K562 (cell line): ENCODE measurements around the gene PITPNM1. TPM values are rescaled to one million over a fixed set of nuclear protein-coding genes. Genes with fewer than 3 reads are reported as not detected.

Experiments
- DPF2 ChIP-seq: fragments of 450-650 bp; IDR thresholded peaks from 2 replicates; pipeline ENCODE4 v1.6.1; 2016
- E2F3 ChIP-seq: fragments of 250-450 bp; sonication (Bioruptor Pico); IDR thresholded peaks from 2 replicates; pipeline ENCODE4 v1.4.0; 2020; ENCODE audit warnings: mild to moderate bottlenecking
- KLF13 ChIP-seq: fragments of 450-650 bp; IDR thresholded peaks from 2 replicates; pipeline ENCODE4 v1.6.1; 2016; ENCODE audit warnings: missing genetic modification characterization, low read depth, mild to moderate bottlenecking, missing compliant biosample characterization, moderate library complexity, borderline replicate concordance
- SIN3B ChIP-seq: fragments of 450-650 bp; IDR thresholded peaks from 2 replicates; pipeline ENCODE4 v1.6.1; 2017; ENCODE audit warnings: low read depth, mild to moderate bottlenecking, moderate library complexity
- TCF7L2 ChIP-seq: fragments of 150-350 bp; IDR thresholded peaks from 2 replicates; pipeline ENCODE4 v1.6.1; 2016; ENCODE audit warnings: low read depth, mild to moderate bottlenecking, low read length, moderate library complexity
- ZNF175 ChIP-seq: fragments of 200-800 bp; sonication (Bioruptor generic); IDR thresholded peaks from 2 replicates; pipeline ENCODE4 v1.6.1; 2016; ENCODE audit warnings: low read depth, mild to moderate bottlenecking, missing genetic modification characterization, missing compliant biosample characterization
- polyA plus RNA-seq, 8 experiments: library from polyadenylated mRNA; depleted of rRNA in 4 of 8; stranded (reverse) in 5 of 8; unstranded in 3 of 8; fragments of >200 nt; fragmentation: Nextera tagmentation in 2 of 8; fragmentation: Illumina TruSeq in 1 of 8; extraction: Ambion mirVana in 2 of 8; extraction: Trizol in 1 of 8; gene quantifications; 2 replicates each; pipeline versions ENCODE4 v1.2.1 to v1.2.3, GENCODE V29; 2011 to 2014; ENCODE audit warnings: inconsistent platforms in 1 of 8, missing spikeins in 1 of 8
- total RNA-seq, 7 experiments: library from RNA; depleted of rRNA in 6 of 7; stranded (reverse); fragments of >200 nt in 6 of 7; fragmentation: Illumina TruSeq in 2 of 7; extraction: Trizol in 2 of 7; gene quantifications; 2 replicates each; pipeline versions ENCODE4 v1.2.1 to v1.2.3, GENCODE V29; 2011 to 2021; ENCODE audit warnings: low replicate concordance in 1 of 7
- TF ChIP-seq, protein P1 (sequence below), 2 experiments: fragments of 250-450 bp in 1 of 2; fragments of 450-650 bp in 1 of 2; sonication (Bioruptor Pico) in 1 of 2; IDR thresholded peaks; 2 replicates each; pipeline versions ENCODE4 v1.6.1 to v1.8.0; 2016 to 2021; ENCODE audit warnings: mild to moderate bottlenecking in 2 of 2, moderate library complexity in 2 of 2, missing compliant biosample characterization in 1 of 2, missing genetic modification characterization in 1 of 2
- TF ChIP-seq, protein P2 (sequence below): fragments of 450-650 bp; formaldehyde crosslinking; IDR thresholded peaks from 2 replicates; pipeline ENCODE4 v1.4.0; 2020; ENCODE audit warnings: mild to moderate bottlenecking, moderate library complexity
- TF ChIP-seq, protein P3 (sequence below): fragments of 250-450 bp; sonication (Bioruptor Pico); IDR thresholded peaks from 2 replicates; pipeline ENCODE4 v1.8.0; 2021; ENCODE audit warnings: mild to moderate bottlenecking, moderate library complexity
- TF ChIP-seq, protein P4 (sequence below): fragments of 450-650 bp; IDR thresholded peaks from 2 replicates; pipeline ENCODE4 v1.6.1; 2016; ENCODE audit warnings: borderline replicate concordance
- TF ChIP-seq, protein P5 (sequence below), 2 experiments: fragments of 450-650 bp in 1 of 2; sonication (generic) in 1 of 2; formaldehyde crosslinking in 1 of 2; IDR thresholded peaks; 2 replicates each; pipeline versions ENCODE4 v1.7.1 to v1.9.0; 2016 to 2022; ENCODE audit warnings: inconsistent platforms in 1 of 2, mild to moderate bottlenecking in 1 of 2, missing genetic modification reagents in 1 of 2

The PITPNM1 gene
- total and polyA plus RNA-seq, 9 of the 15 experiments (the other 6 are each of a cell fraction or from before 2014, with no cell fraction given): 0.11 to 53.7 (median 16.0) TPM

DNA sequence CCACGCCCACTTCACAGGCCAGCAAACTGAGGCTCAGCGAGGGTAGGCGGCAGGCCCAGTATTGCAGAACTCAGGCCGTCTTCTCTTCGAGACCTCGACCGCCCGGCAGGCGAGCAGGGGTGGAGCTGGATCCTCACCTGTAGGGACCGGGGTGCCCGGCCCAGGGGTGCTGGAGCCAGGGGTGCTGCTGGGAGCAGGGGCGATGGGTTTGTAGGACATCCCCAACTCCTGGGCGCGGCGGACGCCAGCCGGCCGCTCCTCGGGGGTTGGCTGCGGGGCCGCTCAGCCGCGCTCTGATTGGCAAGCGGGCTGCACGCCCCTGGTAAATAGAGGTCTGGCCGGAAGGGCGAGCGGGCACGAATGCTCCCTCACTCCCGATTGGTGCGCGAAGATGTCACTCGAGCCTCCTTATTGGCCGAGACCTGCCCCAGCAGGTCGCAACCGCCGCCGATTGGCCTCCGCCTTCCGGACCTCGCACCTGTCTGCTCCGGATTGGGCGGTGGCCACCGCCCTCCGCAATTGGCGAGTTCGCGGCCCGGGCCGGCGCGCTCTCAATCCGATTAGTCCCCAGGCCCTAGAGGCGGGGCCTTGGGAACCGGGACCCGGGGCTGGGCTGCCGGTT is 2.8 kb upstream of the PITPNM1 start, which contains the start of gene CDK2AP2 (continued):
- TF ChIP-seq, protein P1, sequence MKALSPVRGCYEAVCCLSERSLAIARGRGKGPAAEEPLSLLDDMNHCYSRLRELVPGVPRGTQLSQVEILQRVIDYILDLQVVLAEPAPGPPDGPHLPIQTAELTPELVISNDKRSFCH (CRISPR knock-in tag; IDR thresholded peaks at IDR 0.05): no peak
- TF ChIP-seq, protein P1 (tag; IDR thresholded peaks at IDR 0.05): peak; percentile 60; the same call in 1 of the 2 replicates
- peak; percentile 88; the same call in 1 of the 2 replicates for TF ChIP-seq KLF13 (tag)
- TF ChIP-seq, protein P2, sequence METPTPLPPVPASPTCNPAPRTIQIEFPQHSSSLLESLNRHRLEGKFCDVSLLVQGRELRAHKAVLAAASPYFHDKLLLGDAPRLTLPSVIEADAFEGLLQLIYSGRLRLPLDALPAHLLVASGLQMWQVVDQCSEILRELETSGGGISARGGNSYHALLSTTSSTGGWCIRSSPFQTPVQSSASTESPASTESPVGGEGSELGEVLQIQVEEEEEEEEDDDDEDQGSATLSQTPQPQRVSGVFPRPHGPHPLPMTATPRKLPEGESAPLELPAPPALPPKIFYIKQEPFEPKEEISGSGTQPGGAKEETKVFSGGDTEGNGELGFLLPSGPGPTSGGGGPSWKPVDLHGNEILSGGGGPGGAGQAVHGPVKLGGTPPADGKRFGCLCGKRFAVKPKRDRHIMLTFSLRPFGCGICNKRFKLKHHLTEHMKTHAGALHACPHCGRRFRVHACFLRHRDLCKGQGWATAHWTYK (CRISPR knock-in tag): peak; percentile 32; the same call in 1 of the 2 replicates
- TF ChIP-seq, protein P3, sequence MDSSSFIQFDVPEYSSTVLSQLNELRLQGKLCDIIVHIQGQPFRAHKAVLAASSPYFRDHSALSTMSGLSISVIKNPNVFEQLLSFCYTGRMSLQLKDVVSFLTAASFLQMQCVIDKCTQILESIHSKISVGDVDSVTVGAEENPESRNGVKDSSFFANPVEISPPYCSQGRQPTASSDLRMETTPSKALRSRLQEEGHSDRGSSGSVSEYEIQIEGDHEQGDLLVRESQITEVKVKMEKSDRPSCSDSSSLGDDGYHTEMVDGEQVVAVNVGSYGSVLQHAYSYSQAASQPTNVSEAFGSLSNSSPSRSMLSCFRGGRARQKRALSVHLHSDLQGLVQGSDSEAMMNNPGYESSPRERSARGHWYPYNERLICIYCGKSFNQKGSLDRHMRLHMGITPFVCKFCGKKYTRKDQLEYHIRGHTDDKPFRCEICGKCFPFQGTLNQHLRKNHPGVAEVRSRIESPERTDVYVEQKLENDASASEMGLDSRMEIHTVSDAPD (CRISPR knock-in tag): no peak
- TF ChIP-seq DPF2: peak; percentile 43; the same call in 1 of the 2 replicates
- TF ChIP-seq, protein P4, sequence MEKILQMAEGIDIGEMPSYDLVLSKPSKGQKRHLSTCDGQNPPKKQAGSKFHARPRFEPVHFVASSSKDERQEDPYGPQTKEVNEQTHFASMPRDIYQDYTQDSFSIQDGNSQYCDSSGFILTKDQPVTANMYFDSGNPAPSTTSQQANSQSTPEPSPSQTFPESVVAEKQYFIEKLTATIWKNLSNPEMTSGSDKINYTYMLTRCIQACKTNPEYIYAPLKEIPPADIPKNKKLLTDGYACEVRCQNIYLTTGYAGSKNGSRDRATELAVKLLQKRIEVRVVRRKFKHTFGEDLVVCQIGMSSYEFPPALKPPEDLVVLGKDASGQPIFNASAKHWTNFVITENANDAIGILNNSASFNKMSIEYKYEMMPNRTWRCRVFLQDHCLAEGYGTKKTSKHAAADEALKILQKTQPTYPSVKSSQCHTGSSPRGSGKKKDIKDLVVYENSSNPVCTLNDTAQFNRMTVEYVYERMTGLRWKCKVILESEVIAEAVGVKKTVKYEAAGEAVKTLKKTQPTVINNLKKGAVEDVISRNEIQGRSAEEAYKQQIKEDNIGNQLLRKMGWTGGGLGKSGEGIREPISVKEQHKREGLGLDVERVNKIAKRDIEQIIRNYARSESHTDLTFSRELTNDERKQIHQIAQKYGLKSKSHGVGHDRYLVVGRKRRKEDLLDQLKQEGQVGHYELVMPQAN: peak; percentile 85
- no peak for TF ChIP-seq TCF7L2
- peak; percentile 34; the same call in 1 of the 2 replicates for TF ChIP-seq SIN3B
- TF ChIP-seq, protein P5, sequence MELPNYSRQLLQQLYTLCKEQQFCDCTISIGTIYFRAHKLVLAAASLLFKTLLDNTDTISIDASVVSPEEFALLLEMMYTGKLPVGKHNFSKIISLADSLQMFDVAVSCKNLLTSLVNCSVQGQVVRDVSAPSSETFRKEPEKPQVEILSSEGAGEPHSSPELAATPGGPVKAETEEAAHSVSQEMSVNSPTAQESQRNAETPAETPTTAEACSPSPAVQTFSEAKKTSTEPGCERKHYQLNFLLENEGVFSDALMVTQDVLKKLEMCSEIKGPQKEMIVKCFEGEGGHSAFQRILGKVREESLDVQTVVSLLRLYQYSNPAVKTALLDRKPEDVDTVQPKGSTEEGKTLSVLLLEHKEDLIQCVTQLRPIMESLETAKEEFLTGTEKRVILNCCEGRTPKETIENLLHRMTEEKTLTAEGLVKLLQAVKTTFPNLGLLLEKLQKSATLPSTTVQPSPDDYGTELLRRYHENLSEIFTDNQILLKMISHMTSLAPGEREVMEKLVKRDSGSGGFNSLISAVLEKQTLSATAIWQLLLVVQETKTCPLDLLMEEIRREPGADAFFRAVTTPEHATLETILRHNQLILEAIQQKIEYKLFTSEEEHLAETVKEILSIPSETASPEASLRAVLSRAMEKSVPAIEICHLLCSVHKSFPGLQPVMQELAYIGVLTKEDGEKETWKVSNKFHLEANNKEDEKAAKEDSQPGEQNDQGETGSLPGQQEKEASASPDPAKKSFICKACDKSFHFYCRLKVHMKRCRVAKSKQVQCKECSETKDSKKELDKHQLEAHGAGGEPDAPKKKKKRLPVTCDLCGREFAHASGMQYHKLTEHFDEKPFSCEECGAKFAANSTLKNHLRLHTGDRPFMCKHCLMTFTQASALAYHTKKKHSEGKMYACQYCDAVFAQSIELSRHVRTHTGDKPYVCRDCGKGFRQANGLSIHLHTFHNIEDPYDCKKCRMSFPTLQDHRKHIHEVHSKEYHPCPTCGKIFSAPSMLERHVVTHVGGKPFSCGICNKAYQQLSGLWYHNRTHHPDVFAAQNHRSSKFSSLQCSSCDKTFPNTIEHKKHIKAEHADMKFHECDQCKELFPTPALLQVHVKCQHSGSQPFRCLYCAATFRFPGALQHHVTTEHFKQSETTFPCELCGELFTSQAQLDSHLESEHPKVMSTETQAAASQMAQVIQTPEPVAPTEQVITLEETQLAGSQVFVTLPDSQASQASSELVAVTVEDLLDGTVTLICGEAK (IDR thresholded peaks at IDR 0.05): peak; percentile 78
- TF ChIP-seq, protein P5 (CRISPR knock-in tag; IDR thresholded peaks at IDR 0.05): no peak
- 0 out of 2 replicates have a peak, but pooled peaks have one; percentile 20 for TF ChIP-seq E2F3
- 0 out of 2 replicates have a peak, but pooled peaks have one; percentile 69 for TF ChIP-seq ZNF175 (CRISPR knock-in tag)
